Retinal pigment epithelial cell (primary cell): ENCODE data around the gene CMTM5.
"Not testable (repeated sequence)": the region's sequence is repeated elsewhere in the genome, so short reads cannot be mapped to it uniquely, and the experiment has no call there.

Experiments
- DNase-seq: peaks from one replicate; pipeline ENCODE4 v3.0.0-alpha.2; 2010; ENCODE audit warnings: low read depth
- H3K4me3 ChIP-seq: 2 replicates; pipeline ENCODE4 v1.5.1; 2011; ENCODE audit warnings: mild to moderate bottlenecking, low read length, control low read depth, moderate library complexity
- CTCF ChIP-seq: conservative IDR thresholded peaks from 2 replicates; pipeline ENCODE4 v1.5.1; 2011; ENCODE audit warnings: low read depth, low read length, control low read depth, inconsistent platforms

Gene CMTM5

GRCh38 chr14:23396126-23396525, 19.3 kb downstream of the CMTM5 start:
- no peak overlapping the region for H3K4me3 ChIP-seq
- no peak for TF ChIP-seq CTCF
- no peak for DNase-seq

- TF ChIP-seq CTCF, result no peak
- H3K4me3 ChIP-seq, result no peak overlapping the region
- no peak for DNase-seq
These were observed 20.0 kb downstream of the CMTM5 start for GRCh38 chr14:23396781-23397407.

GRCh38 chr14:23398348-23398747, 21.5 kb downstream of the CMTM5 start:
- TF ChIP-seq CTCF, result no peak
- no peak for DNase-seq
- H3K4me3 ChIP-seq, result no peak overlapping the region

- H3K4me3 ChIP-seq, result no peak overlapping the region
- no peak for DNase-seq
- TF ChIP-seq CTCF, result no peak
These were observed 22.3 kb downstream of the CMTM5 start for GRCh38 chr14:23399136-23399535.

GRCh38 chr14:23399591-23399990, 22.7 kb downstream of the CMTM5 start:
- TF ChIP-seq CTCF, result no peak
- no peak overlapping the region for H3K4me3 ChIP-seq
- DNase-seq, result no peak

GRCh38 chr14:23400496-23401149, 23.8 kb downstream of the CMTM5 start:
- not testable (repeated sequence) for DNase-seq, H3K4me3 ChIP-seq

GRCh38 chr14:23401291-23401690, 24.4 kb downstream of the CMTM5 start:
- no peak for TF ChIP-seq CTCF
- DNase-seq, result no peak
- H3K4me3 ChIP-seq, result no peak overlapping the region
